Measurements from ENCODE around the gene SNF8. TPM values are rescaled to one million over a fixed set of nuclear protein-coding genes. Genes with fewer than 3 reads are reported as not detected.

Gene SNF8
- polyA plus RNA-seq, 1 donor (not counting 4 experiments of a cell fraction or from before 2014, with no cell fraction given), result 90.5 TPM

DNA sequence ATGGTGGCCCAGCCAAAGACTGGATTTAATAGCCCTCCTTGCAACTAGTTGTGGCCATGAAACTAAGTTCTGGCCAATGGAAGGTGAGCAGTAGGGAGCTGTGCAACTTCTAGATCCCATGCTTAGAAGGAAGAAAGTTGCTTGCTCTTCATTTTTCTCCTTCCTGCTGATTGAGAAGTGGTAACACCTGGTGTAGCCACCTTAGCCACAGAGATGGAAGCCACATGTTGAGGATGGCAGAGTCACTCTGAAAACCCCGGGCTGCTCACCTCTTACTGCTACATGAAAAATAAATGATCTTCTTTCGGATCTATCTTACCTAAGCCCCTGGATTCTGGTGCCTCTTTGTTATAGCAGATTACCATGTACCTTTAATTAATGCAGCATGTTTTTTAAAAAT, 62.4 kb downstream of the SNF8 start:
- Histone ChIP-seq H3K9me1 (ENCODE audit: control insufficient read depth, extremely low read depth, insufficient read depth, low read length) (no peaks in the 10 kb centered on the region), H4K20me1 (ENCODE audit: control insufficient read depth, extremely low read depth, insufficient read depth, low read length) (no peaks in the 10 kb centered on the region), H2AFZ (ENCODE audit: control insufficient read depth, low read length) (no peak overlapping the region), H3K36me3 (ENCODE audit: control insufficient read depth in 2 of 2, extremely low read depth in 1 of 2, insufficient read depth in 2 of 2, low read length in 2 of 2) (no peaks in the 10 kb centered on the region), H3K79me2 (ENCODE audit: control insufficient read depth, insufficient read depth, low read length) (no peaks in the 10 kb centered on the region), H3K9me3 (ENCODE audit: control insufficient read depth, low read depth, low read length) (no peaks in the 10 kb centered on the region), H3K9ac (ENCODE audit: control insufficient read depth, extremely low read depth, insufficient read depth, low read length) (no peak overlapping the region), H3K4me2 (ENCODE audit: control insufficient read depth, extremely low read depth, insufficient read depth, low read depth, low read length) (no peak overlapping the region), H3K4me3 (ENCODE audit: control insufficient read depth in 2 of 3, extremely low read depth in 1 of 3, insufficient read depth in 2 of 3, low read depth in 1 of 3, low read length in 3 of 3) (no peak overlapping the region), H3K27me3 (ENCODE audit: control insufficient read depth, extremely low read depth, insufficient read depth, low read length) (no peaks in the 10 kb centered on the region), H3K4me1 (ENCODE audit: control insufficient read depth, extremely low read depth, insufficient read depth, low read length) (no peaks in the 10 kb centered on the region), H3K27ac (ENCODE audit: control insufficient read depth, insufficient read depth, low read length) (no peak overlapping the region)
- FAIRE-seq, result no peak
- dilution Hi-C loops (cut with MboI; ENCODE audit: extremely low pct_ligation_motif_present, low sequenced_read_pairs), result loop anchor here (10.0 kb wide), 1 partner anchor 67 kb away; the partner anchor contains the start of gene TTLL6
- TF ChIP-seq, protein P1, sequence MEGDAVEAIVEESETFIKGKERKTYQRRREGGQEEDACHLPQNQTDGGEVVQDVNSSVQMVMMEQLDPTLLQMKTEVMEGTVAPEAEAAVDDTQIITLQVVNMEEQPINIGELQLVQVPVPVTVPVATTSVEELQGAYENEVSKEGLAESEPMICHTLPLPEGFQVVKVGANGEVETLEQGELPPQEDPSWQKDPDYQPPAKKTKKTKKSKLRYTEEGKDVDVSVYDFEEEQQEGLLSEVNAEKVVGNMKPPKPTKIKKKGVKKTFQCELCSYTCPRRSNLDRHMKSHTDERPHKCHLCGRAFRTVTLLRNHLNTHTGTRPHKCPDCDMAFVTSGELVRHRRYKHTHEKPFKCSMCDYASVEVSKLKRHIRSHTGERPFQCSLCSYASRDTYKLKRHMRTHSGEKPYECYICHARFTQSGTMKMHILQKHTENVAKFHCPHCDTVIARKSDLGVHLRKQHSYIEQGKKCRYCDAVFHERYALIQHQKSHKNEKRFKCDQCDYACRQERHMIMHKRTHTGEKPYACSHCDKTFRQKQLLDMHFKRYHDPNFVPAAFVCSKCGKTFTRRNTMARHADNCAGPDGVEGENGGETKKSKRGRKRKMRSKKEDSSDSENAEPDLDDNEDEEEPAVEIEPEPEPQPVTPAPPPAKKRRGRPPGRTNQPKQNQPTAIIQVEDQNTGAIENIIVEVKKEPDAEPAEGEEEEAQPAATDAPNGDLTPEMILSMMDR (optimal IDR thresholded peaks at IDR 0.05 in 1 of 3, IDR thresholded peaks at IDR 0.05 in 1 of 3, conservative IDR thresholded peaks at IDR 0.05 in 1 of 3; ENCODE audit: extremely low read depth in 1 of 3, insufficient read depth in 2 of 3, low read length in 3 of 3), result no peak
- no peak for TF ChIP-seq EZH2 (IDR thresholded peaks at IDR 0.05; ENCODE audit: low read length)
- DNase-seq (ENCODE audit: low read depth, low spot score), result no peak

Small RNA genes within 50 kb of the gene (small RNA-seq; reads per million reads assigned to genes)
- 0 reads per million in 3 experiments for gene AC068531.1 (ENCODE audit: insufficient read length in 3 of 3, low read depth in 3 of 3, low replicate concordance in 1 of 3)
- gene RF00263 (ENCODE audit: insufficient read length in 3 of 3, low read depth in 3 of 3, low replicate concordance in 1 of 3), result 0 reads per million in 3 experiments
- gene RF01210 (ENCODE audit: insufficient read length in 3 of 3, low read depth in 3 of 3, low replicate concordance in 1 of 3), result 0 reads per million in 3 experiments
- gene RNU1-42P (ENCODE audit: insufficient read length in 3 of 3, low read depth in 3 of 3, low replicate concordance in 1 of 3), result 0.67 to 7.3 (median 1.0) reads per million in 3 experiments

Other genes starting within 250 kb of the SNF8 start
- not detected in 3 replicates for gene PRAC1, start 222.3 kb downstream of the SNF8 start, polyA plus RNA-seq
- gene PRAC2, start 221.7 kb downstream of the SNF8 start, polyA plus RNA-seq, result not detected in 3 replicates
- not detected in 3 replicates for gene HOXB13, start 216.1 kb downstream of the SNF8 start, polyA plus RNA-seq
- gene TTLL6, start 127.6 kb downstream of the SNF8 start, polyA plus RNA-seq, result not detected in 3 replicates
- 58.8 to 79.7 TPM (median 76.0 TPM) in 3 replicates for gene CALCOCO2, start 113.8 kb downstream of the SNF8 start, polyA plus RNA-seq
- 299 to 434 TPM (median 355 TPM) in 3 replicates for gene ATP5MC1, start 52.1 kb downstream of the SNF8 start, polyA plus RNA-seq
- 132 to 163 TPM (median 140 TPM) in 3 replicates for gene UBE2Z, start 36.4 kb downstream of the SNF8 start, polyA plus RNA-seq
- gene GIP, start 23.8 kb upstream of the SNF8 start, polyA plus RNA-seq, result not detected in 3 replicates
- under 0.01 TPM in 1 of 3 replicates, not detected in the others for gene IGF2BP1, start 52.5 kb upstream of the SNF8 start, polyA plus RNA-seq
- gene B4GALNT2, start 187.9 kb upstream of the SNF8 start, polyA plus RNA-seq, result 0.01 to 0.32 TPM (median 0.08 TPM) in 3 replicates

Measured in keratinocyte (primary cell).